ENCODE measurements around the gene TTBK2. TPM values are rescaled to one million over a fixed set of nuclear protein-coding genes. Genes with fewer than 3 reads are reported as not detected.

Gene TTBK2
- polyA plus RNA-seq, 1 of the 3 experiments (the other 2 are of a cell fraction): 4.5 TPM

GRCh38 chr15:42775416-42775815 lies 145.2 kb downstream of the TTBK2 start:
- no peaks in the 10 kb centered on the region for H3K9me2 ChIP-seq
- ChIA-PET POLR2A (no interaction called here), CTCF (no interaction called here)
- H3K27ac ChIP-seq (ENCODE audit: low read depth in 2 of 2, low read length in 1 of 2): no peak overlapping the region
- no peaks in the 10 kb centered on the region for H3K27me3 ChIP-seq (ENCODE audit: insufficient read depth)
- H3K4me1 ChIP-seq (ENCODE audit: control insufficient read depth in 1 of 2, insufficient read depth in 2 of 2, low read depth in 1 of 2, low read length in 1 of 2): no peaks in the 10 kb centered on the region; a peak in 1 of 4 replicates
- no peaks in the 10 kb centered on the region for H4K20me1 ChIP-seq (ENCODE audit: insufficient read depth)
- H3K9ac ChIP-seq: no peak overlapping the region
- H3K36me3 ChIP-seq (replicated peaks in 1 of 2; ENCODE audit: control insufficient read depth in 1 of 2, insufficient read depth in 2 of 2, low read length in 1 of 2): peaks cover 16 to 27% of the 10 kb centered on the region in 2 experiments
- peaks cover 10% of the 10 kb centered on the region for H3F3A ChIP-seq (replicated peaks; ENCODE audit: insufficient read depth)
- H3K4me2 ChIP-seq: no peak overlapping the region
- no peak for DNase-seq
- no peaks in the 10 kb centered on the region; the same call in 1 of the 2 replicates for H3K79me2 ChIP-seq (ENCODE audit: insufficient read depth)
- no peaks in the 10 kb centered on the region for H3K9me3 ChIP-seq
- 93% methylated on average over 2 of the region's 2 CpGs for WGBS (ENCODE audit: low lambda C conversion rate)
- no peak overlapping the region for H2AFZ ChIP-seq (ENCODE audit: low read depth)
- no peak for TF ChIP-seq TEAD4 (IDR thresholded peaks at IDR 0.05; ENCODE audit: borderline replicate concordance, insufficient read depth)
- no peak for TF ChIP-seq ELF1 (IDR thresholded peaks at IDR 0.05)
- TF ChIP-seq SIN3A (IDR thresholded peaks at IDR 0.05; ENCODE audit: borderline replicate concordance, low read depth, low read length): no peak
- TF ChIP-seq, protein P1, sequence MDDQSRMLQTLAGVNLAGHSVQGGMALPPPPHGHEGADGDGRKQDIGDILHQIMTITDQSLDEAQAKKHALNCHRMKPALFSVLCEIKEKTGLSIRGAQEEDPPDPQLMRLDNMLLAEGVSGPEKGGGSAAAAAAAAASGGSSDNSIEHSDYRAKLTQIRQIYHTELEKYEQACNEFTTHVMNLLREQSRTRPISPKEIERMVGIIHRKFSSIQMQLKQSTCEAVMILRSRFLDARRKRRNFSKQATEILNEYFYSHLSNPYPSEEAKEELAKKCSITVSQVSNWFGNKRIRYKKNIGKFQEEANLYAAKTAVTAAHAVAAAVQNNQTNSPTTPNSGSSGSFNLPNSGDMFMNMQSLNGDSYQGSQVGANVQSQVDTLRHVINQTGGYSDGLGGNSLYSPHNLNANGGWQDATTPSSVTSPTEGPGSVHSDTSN (IDR thresholded peaks at IDR 0.05): no peak
- no peak for TF ChIP-seq GABPA (IDR thresholded peaks at IDR 0.05; ENCODE audit: low read depth)
- TF ChIP-seq RCOR1 (IDR thresholded peaks at IDR 0.05; ENCODE audit: low read length): no peak
- TF ChIP-seq, protein P2, sequence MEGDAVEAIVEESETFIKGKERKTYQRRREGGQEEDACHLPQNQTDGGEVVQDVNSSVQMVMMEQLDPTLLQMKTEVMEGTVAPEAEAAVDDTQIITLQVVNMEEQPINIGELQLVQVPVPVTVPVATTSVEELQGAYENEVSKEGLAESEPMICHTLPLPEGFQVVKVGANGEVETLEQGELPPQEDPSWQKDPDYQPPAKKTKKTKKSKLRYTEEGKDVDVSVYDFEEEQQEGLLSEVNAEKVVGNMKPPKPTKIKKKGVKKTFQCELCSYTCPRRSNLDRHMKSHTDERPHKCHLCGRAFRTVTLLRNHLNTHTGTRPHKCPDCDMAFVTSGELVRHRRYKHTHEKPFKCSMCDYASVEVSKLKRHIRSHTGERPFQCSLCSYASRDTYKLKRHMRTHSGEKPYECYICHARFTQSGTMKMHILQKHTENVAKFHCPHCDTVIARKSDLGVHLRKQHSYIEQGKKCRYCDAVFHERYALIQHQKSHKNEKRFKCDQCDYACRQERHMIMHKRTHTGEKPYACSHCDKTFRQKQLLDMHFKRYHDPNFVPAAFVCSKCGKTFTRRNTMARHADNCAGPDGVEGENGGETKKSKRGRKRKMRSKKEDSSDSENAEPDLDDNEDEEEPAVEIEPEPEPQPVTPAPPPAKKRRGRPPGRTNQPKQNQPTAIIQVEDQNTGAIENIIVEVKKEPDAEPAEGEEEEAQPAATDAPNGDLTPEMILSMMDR (IDR thresholded peaks at IDR 0.05): no peak
- no peak for TF ChIP-seq POLR2AphosphoS5 (IDR thresholded peaks at IDR 0.05; ENCODE audit: low read depth, low read length)
- TF ChIP-seq RFX5 (IDR thresholded peaks at IDR 0.05; ENCODE audit: low read length): no peak
- TF ChIP-seq FOXM1 (IDR thresholded peaks at IDR 0.05; ENCODE audit: low read depth): no peak
- TF ChIP-seq, protein P3, sequence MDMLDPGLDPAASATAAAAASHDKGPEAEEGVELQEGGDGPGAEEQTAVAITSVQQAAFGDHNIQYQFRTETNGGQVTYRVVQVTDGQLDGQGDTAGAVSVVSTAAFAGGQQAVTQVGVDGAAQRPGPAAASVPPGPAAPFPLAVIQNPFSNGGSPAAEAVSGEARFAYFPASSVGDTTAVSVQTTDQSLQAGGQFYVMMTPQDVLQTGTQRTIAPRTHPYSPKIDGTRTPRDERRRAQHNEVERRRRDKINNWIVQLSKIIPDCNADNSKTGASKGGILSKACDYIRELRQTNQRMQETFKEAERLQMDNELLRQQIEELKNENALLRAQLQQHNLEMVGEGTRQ (IDR thresholded peaks at IDR 0.05; ENCODE audit: borderline replicate concordance, low read depth, low read length): no peak
- TF ChIP-seq RAD21 (IDR thresholded peaks at IDR 0.05; ENCODE audit: low read length): no peak
- no peak overlapping the region for H3K4me3 ChIP-seq (ENCODE audit: low read depth in 2 of 2, low read length in 1 of 2)

GRCh38 chr15:42772901-42773300 lies 147.7 kb downstream of the TTBK2 start:
- Histone ChIP-seq H3K4me3 (ENCODE audit: low read depth in 2 of 2, low read length in 1 of 2) (no peak overlapping the region), H3K79me2 (ENCODE audit: insufficient read depth) (peaks cover 5% of the 10 kb centered on the region; the same call in 1 of the 2 replicates), H3K9me2 (no peaks in the 10 kb centered on the region), H3K27me3 (ENCODE audit: insufficient read depth) (no peaks in the 10 kb centered on the region), H3K36me3 (replicated peaks in 1 of 2; ENCODE audit: control insufficient read depth in 1 of 2, insufficient read depth in 2 of 2, low read length in 1 of 2) (peaks cover 14 to 27% of the 10 kb centered on the region in 2 experiments), H3K4me2 (no peak overlapping the region), H3K27ac (ENCODE audit: low read depth in 2 of 2, low read length in 1 of 2) (no peak overlapping the region), H3F3A (replicated peaks; ENCODE audit: insufficient read depth) (peaks cover 10% of the 10 kb centered on the region), H3K4me1 (ENCODE audit: control insufficient read depth in 1 of 2, insufficient read depth in 2 of 2, low read depth in 1 of 2, low read length in 1 of 2) (no peaks in the 10 kb centered on the region; a peak in 1 of 4 replicates), H3K9ac (no peak overlapping the region), H3K9me3 (no peaks in the 10 kb centered on the region), H2AFZ (ENCODE audit: low read depth) (no peak overlapping the region), H4K20me1 (ENCODE audit: insufficient read depth) (no peaks in the 10 kb centered on the region)
- no peak for TF ChIP-seq IRF3 (IDR thresholded peaks at IDR 0.05; ENCODE audit: low read depth, low read length)
- no peak for TF ChIP-seq NRF1 (IDR thresholded peaks at IDR 0.05; ENCODE audit: low read depth, low read length)
- TF ChIP-seq GATA2 (CRISPR knock-in tag; IDR thresholded peaks at IDR 0.05): no peak
- TF ChIP-seq GABPA (IDR thresholded peaks at IDR 0.05; ENCODE audit: low read depth): no peak
- TF ChIP-seq MEF2A (IDR thresholded peaks at IDR 0.05; ENCODE audit: borderline replicate concordance, low read depth): no peak
- no peak for TF ChIP-seq RCOR1 (IDR thresholded peaks at IDR 0.05; ENCODE audit: low read length)
- TF ChIP-seq, protein P4, sequence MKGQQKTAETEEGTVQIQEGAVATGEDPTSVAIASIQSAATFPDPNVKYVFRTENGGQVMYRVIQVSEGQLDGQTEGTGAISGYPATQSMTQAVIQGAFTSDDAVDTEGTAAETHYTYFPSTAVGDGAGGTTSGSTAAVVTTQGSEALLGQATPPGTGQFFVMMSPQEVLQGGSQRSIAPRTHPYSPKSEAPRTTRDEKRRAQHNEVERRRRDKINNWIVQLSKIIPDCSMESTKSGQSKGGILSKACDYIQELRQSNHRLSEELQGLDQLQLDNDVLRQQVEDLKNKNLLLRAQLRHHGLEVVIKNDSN (IDR thresholded peaks at IDR 0.05; ENCODE audit: borderline replicate concordance, low read depth): no peak
- TF ChIP-seq RAD21 (IDR thresholded peaks at IDR 0.05; ENCODE audit: low read length): no peak
- no peak for TF ChIP-seq TAF1 (IDR thresholded peaks at IDR 0.05; ENCODE audit: borderline replicate concordance, low read depth, low read length)
- TF ChIP-seq NFIC (IDR thresholded peaks at IDR 0.05; ENCODE audit: borderline replicate concordance): no peak
- DNase-seq: no peak
- CTCF ChIA-PET: interaction anchor here (1.6 kb wide), 1 partner anchor 154 kb away, joined by 4 read pairs; no protein-coding TSS in a partner anchor
- POLR2A ChIA-PET: no interaction called here
- 86% methylated on average over 2 of the region's 2 CpGs for WGBS (ENCODE audit: low lambda C conversion rate)

Measured in SK-N-SH (cell line).